HG03575 (cell line): Measurements from ENCODE around the gene USP17L28.
"Not testable (repeated sequence)": the region's sequence is repeated elsewhere in the genome, so short reads cannot be mapped to it uniquely, and the experiment has no call there.

Experiments used
- ATAC-seq: cut with Tn5 transposase; IDR thresholded peaks from one replicate; pipeline ENCODE4 v1.9.1; 2021; ENCODE audit not compliant: unreplicated experiment, insufficient number of reproducible peaks, low FRiP score; ENCODE audit errors: extremely low read depth

USP17L28 gene

GRCh38 chr4:9348593-9348992, at the start of gene USP17L28:
USP17L28 (plus strand) TSS chr4:9348893; CDS start chr4:9348893, 0 bp downstream.
- ATAC-seq = not testable (repeated sequence)

- not testable (repeated sequence) for ATAC-seq
Observed at GRCh38 chr4:9324191-9324590, 24.5 kb upstream of the USP17L28 start.

GRCh38 chr4:9324865-9325264, 23.8 kb upstream of the USP17L28 start, which contains the start of gene USP17L24:
USP17L24 (plus strand) TSS chr4:9325165; CDS start chr4:9325165, 0 bp downstream.
- not testable (repeated sequence) for ATAC-seq

- ATAC-seq = not testable (repeated sequence)
Observed at GRCh38 chr4:9329611-9330010, 19.1 kb upstream of the USP17L28 start, which contains the start of gene USP17L25. USP17L25 (plus strand) TSS chr4:9329911; CDS start chr4:9329911, 0 bp downstream.

- not testable (repeated sequence) for ATAC-seq
Observed at GRCh38 chr4:9334358-9334757, 14.3 kb upstream of the USP17L28 start, which contains the start of gene USP17L26. USP17L26 (plus strand) TSS chr4:9334658; CDS start chr4:9334658, 0 bp downstream.

GRCh38 chr4:9339103-9339502, 9.6 kb upstream of the USP17L28 start, which contains the start of gene USP17L5:
USP17L5 (plus strand) TSS chr4:9339403; CDS start chr4:9339403, 0 bp downstream.
- not testable (repeated sequence) for ATAC-seq

- not testable (repeated sequence) for ATAC-seq
Observed at GRCh38 chr4:9343848-9344247, 4.8 kb upstream of the USP17L28 start, which contains the start of gene USP17L27. USP17L27 (plus strand) TSS chr4:9344148; CDS start chr4:9344148, 0 bp downstream.

- not testable (repeated sequence) for ATAC-seq
Observed at GRCh38 chr4:9350866-9351265, 2.2 kb downstream of the USP17L28 start.

- not testable (repeated sequence) for ATAC-seq
Observed at GRCh38 chr4:9353338-9353737, 4.6 kb downstream of the USP17L28 start, which contains the start of gene USP17L29. USP17L29 (plus strand) TSS chr4:9353638; CDS start chr4:9353638, 0 bp downstream.

- ATAC-seq = not testable (repeated sequence)
Observed at GRCh38 chr4:9362829-9363228, 14.1 kb downstream of the USP17L28 start, which contains the start of gene USP17L30. USP17L30 (plus strand) TSS chr4:9363129; CDS start chr4:9363129, 0 bp downstream.

GRCh38 chr4:9379881-9380280, 31.2 kb downstream of the USP17L28 start:
- not testable (repeated sequence) for ATAC-seq

GRCh38 chr4:9381012-9381534, 32.4 kb downstream of the USP17L28 start:
- not testable (repeated sequence) for ATAC-seq

- ATAC-seq = no peak
Observed at GRCh38 chr4:9384126-9384525, 35.4 kb downstream of the USP17L28 start.

- ATAC-seq = not testable (repeated sequence)
Observed at GRCh38 chr4:9389001-9389400, 40.3 kb downstream of the USP17L28 start.
